ENCODE data around the gene LPP.

DNA sequence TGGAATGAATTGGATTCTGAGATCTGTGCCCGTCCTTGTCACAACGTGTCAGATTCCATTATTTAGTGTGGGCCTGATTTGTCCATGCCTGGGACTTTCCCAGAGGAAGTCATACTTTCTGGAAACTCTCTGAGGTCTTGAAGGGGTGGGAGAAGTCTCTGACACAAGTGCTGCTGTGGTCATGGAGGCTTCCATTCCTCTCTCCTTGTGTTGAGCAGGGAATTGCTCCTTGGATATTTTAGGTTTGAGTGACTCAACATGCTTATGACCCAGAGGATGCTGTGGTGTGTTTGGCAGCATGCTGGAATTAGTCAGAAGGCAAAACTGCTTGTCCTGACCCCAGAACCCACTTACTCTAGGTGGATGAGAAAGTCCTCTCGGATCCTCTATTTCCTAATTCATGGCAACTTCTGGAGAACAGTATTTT, 132.1 kb downstream of the LPP start:
- TF ChIP-seq POLR2A (IDR thresholded peaks at IDR 0.05; ENCODE audit: low read depth, low read length): no peak
- TF ChIP-seq TAF1 (IDR thresholded peaks at IDR 0.05; ENCODE audit: borderline replicate concordance, low read depth, low read length): no peak
- TF ChIP-seq POLR2AphosphoS5 (IDR thresholded peaks at IDR 0.05; ENCODE audit: low read depth, low read length): no peak
